ENCODE measurements around the gene EVI5.

EVI5 gene

GRCh38 chr1:92543131-92544055 is 241.5 kb downstream of the EVI5 start:
- Histone ChIP-seq H2AFZ (ENCODE audit: low read length) (no peak overlapping the region), H3K9me2 (ENCODE audit: low read depth, low read length) (no peaks in the 10 kb centered on the region), H4K20me1 (ENCODE audit: insufficient read depth, low read length) (no peaks in the 10 kb centered on the region), H3F3A (ENCODE audit: insufficient read depth, low read length) (no peaks in the 10 kb centered on the region), H3K27ac (ENCODE audit: low read depth, low read length, poor library complexity, severe bottlenecking) (no peak overlapping the region), H3K79me2 (ENCODE audit: insufficient read depth, low read length) (no peaks in the 10 kb centered on the region), H3K9me3 (ENCODE audit: low read length) (no peaks in the 10 kb centered on the region), H3K27me3 (ENCODE audit: insufficient read depth, low read length) (no peaks in the 10 kb centered on the region), H3K36me3 (ENCODE audit: insufficient read depth, low read length) (no peaks in the 10 kb centered on the region), H3K4me3 (ENCODE audit: low read depth, low read length, poor library complexity, severe bottlenecking) (no peak overlapping the region), H3K4me2 (ENCODE audit: low read length) (no peak overlapping the region), H3K9ac (ENCODE audit: low read length) (no peak overlapping the region), H3K4me1 (ENCODE audit: insufficient read depth, low read length, severe bottlenecking) (peaks cover 13% of the 10 kb centered on the region)
- TF ChIP-seq EZH2 (IDR thresholded peaks at IDR 0.05; ENCODE audit: borderline replicate concordance, low read length), result no peak
- TF ChIP-seq, protein P1, sequence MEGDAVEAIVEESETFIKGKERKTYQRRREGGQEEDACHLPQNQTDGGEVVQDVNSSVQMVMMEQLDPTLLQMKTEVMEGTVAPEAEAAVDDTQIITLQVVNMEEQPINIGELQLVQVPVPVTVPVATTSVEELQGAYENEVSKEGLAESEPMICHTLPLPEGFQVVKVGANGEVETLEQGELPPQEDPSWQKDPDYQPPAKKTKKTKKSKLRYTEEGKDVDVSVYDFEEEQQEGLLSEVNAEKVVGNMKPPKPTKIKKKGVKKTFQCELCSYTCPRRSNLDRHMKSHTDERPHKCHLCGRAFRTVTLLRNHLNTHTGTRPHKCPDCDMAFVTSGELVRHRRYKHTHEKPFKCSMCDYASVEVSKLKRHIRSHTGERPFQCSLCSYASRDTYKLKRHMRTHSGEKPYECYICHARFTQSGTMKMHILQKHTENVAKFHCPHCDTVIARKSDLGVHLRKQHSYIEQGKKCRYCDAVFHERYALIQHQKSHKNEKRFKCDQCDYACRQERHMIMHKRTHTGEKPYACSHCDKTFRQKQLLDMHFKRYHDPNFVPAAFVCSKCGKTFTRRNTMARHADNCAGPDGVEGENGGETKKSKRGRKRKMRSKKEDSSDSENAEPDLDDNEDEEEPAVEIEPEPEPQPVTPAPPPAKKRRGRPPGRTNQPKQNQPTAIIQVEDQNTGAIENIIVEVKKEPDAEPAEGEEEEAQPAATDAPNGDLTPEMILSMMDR (IDR thresholded peaks at IDR 0.05; ENCODE audit: low read length), result no peak

- Histone ChIP-seq H3K9me3 (ENCODE audit: low read length) (no peaks in the 10 kb centered on the region), H3K4me1 (ENCODE audit: insufficient read depth, low read length, severe bottlenecking) (peaks cover 40% of the 10 kb centered on the region), H3K9ac (ENCODE audit: low read length) (peak overlapping the region; percentile 55), H3K4me3 (ENCODE audit: low read depth, low read length, poor library complexity, severe bottlenecking) (peak overlapping the region; percentile 27), H3K4me2 (ENCODE audit: low read length) (peak overlapping the region; percentile 55), H3K36me3 (ENCODE audit: insufficient read depth, low read length) (no peaks in the 10 kb centered on the region), H4K20me1 (ENCODE audit: insufficient read depth, low read length) (no peaks in the 10 kb centered on the region), H2AFZ (ENCODE audit: low read length) (0 out of 2 replicates have a peak overlapping the region, but pooled peaks have one; percentile 2), H3F3A (ENCODE audit: insufficient read depth, low read length) (no peaks in the 10 kb centered on the region), H3K27me3 (ENCODE audit: insufficient read depth, low read length) (no peaks in the 10 kb centered on the region), H3K27ac (ENCODE audit: low read depth, low read length, poor library complexity, severe bottlenecking) (peak overlapping the region; percentile 90), H3K79me2 (ENCODE audit: insufficient read depth, low read length) (no peaks in the 10 kb centered on the region), H3K9me2 (ENCODE audit: low read depth, low read length) (no peaks in the 10 kb centered on the region)
- TF ChIP-seq, protein P1 (IDR thresholded peaks at IDR 0.05; ENCODE audit: low read length), result no peak
- TF ChIP-seq EZH2 (IDR thresholded peaks at IDR 0.05; ENCODE audit: borderline replicate concordance, low read length), result no peak
Measured at GRCh38 chr1:92538413-92539061, 246.4 kb downstream of the EVI5 start.

DNA sequence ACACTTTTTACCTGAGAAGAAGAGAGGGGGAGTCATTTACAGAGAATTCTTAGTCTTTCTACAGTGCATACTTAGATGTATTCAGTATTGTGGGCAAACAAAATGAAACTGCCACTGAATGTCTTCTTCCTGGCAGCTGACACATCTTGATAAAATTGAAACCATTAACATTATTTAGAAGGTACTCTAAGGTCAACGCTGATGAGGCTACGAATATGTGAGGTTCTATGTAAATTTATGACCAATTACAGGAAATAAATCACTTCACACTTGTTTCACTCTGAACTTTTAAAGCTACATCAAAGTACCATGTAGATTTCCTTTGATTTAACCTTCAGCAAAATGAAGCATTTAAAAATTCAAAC is 246.9 kb downstream of the EVI5 start:
- H3F3A ChIP-seq (ENCODE audit: insufficient read depth, low read length), result no peaks in the 10 kb centered on the region
- peak overlapping the region; percentile 27 for H3K4me3 ChIP-seq (ENCODE audit: low read depth, low read length, poor library complexity, severe bottlenecking)
- H3K79me2 ChIP-seq (ENCODE audit: insufficient read depth, low read length), result no peaks in the 10 kb centered on the region
- no peaks in the 10 kb centered on the region for H3K27me3 ChIP-seq (ENCODE audit: insufficient read depth, low read length)
- no peaks in the 10 kb centered on the region for H3K9me3 ChIP-seq (ENCODE audit: low read length)
- H3K9me2 ChIP-seq (ENCODE audit: low read depth, low read length), result no peaks in the 10 kb centered on the region
- H4K20me1 ChIP-seq (ENCODE audit: insufficient read depth, low read length), result no peaks in the 10 kb centered on the region
- H3K4me1 ChIP-seq (ENCODE audit: insufficient read depth, low read length, severe bottlenecking), result peaks cover 40% of the 10 kb centered on the region
- peak overlapping the region; percentile 55 for H3K9ac ChIP-seq (ENCODE audit: low read length)
- H3K4me2 ChIP-seq (ENCODE audit: low read length), result peak overlapping the region; percentile 55
- H3K27ac ChIP-seq (ENCODE audit: low read depth, low read length, poor library complexity, severe bottlenecking), result peak overlapping the region; percentile 90
- H2AFZ ChIP-seq (ENCODE audit: low read length), result peak overlapping the region; percentile 23; the same call in 1 of the 2 replicates
- TF ChIP-seq, protein P1 (IDR thresholded peaks at IDR 0.05; ENCODE audit: low read length), result no peak
- TF ChIP-seq EZH2 (IDR thresholded peaks at IDR 0.05; ENCODE audit: borderline replicate concordance, low read length), result no peak
- no peaks in the 10 kb centered on the region for H3K36me3 ChIP-seq (ENCODE audit: insufficient read depth, low read length)

Measured in OCI-LY1 (cell line).